SK-N-SH (cell line): Measurements from ENCODE around the gene SHMT2. TPM values are rescaled to one million over a fixed set of nuclear protein-coding genes. Genes with fewer than 3 reads are reported as not detected.
A peak's percentile ranks its signal among the peaks of the same experiment; 100 is the strongest.

Experiments used
- CTCF ChIA-PET: fragments of 300-600, 350-600 bp; formaldehyde crosslinking; extraction: SDS; loops from one replicate; lab custom pipeline; 2021; lab: Yijun Ruan, JAX
- POLR2A ChIA-PET: fragments of 350-600 bp; sonication (Branson Sonifier 250); formaldehyde crosslinking; extraction: SDS; loops from one replicate; lab custom pipeline; 2020; ENCODE audit warnings: antibody characterized with exemption, inconsistent platforms; lab: Yijun Ruan, JAX
- DNase-seq: peaks from one replicate; pipeline ENCODE4 v3.0.0; 2012
- H2AFZ ChIP-seq: fragments of 200-600 bp; sonication (generic); 2 replicates; pipeline ENCODE4 v1.8.1; 2016; ENCODE audit warnings: antibody characterized with exemption, mild to moderate bottlenecking, low read depth
- H3F3A ChIP-seq: fragments of 200-600 bp; sonication (generic); replicated peaks from 2 replicates; pipeline ENCODE3; 2016; ENCODE audit warnings: antibody characterized with exemption, mild to moderate bottlenecking; ENCODE audit not compliant: insufficient read depth
- H3K27ac ChIP-seq, 2 experiments: fragments of 200-500 bp in 1 of 2; fragments of 200-600 bp in 1 of 2; sonication (Bioruptor generic) in 1 of 2; sonication (generic), shearing (Covaris generic) in 1 of 2; 2 replicates each; pipeline versions ENCODE4 v1.5.1 to v1.6.1; 2014 to 2016; ENCODE audit warnings: low read depth in 2 of 2, inconsistent platforms in 1 of 2, low read length in 1 of 2, mild to moderate bottlenecking in 1 of 2, mixed read lengths in 1 of 2
- H3K27me3 ChIP-seq: fragments of 200-600 bp; sonication (generic), shearing (Covaris generic); 2 replicates; pipeline ENCODE4 v1.6.1; 2016; ENCODE audit warnings: mixed run types; ENCODE audit not compliant: insufficient read depth
- H3K36me3 ChIP-seq, 2 experiments: fragments of 200-500 bp in 1 of 2; fragments of 200-600 bp in 1 of 2; sonication (Bioruptor generic) in 1 of 2; sonication (generic) in 1 of 2; replicated peaks in 1 of 2; 2 replicates each; pipeline versions ENCODE3 to v1.5.1; 2014 to 2016; ENCODE audit warnings: low read length in 1 of 2, mild to moderate bottlenecking in 1 of 2; ENCODE audit not compliant: insufficient read depth in 2 of 2, control insufficient read depth in 1 of 2
- H3K4me1 ChIP-seq, 2 experiments: fragments of 200-500 bp in 1 of 2; fragments of 200-600 bp in 1 of 2; sonication (Bioruptor generic) in 1 of 2; sonication (generic), shearing (Covaris generic) in 1 of 2; 2 replicates each; pipeline versions ENCODE4 v1.5.1 to v1.6.1; 2014 to 2016; ENCODE audit warnings: low read depth in 1 of 2, low read length in 1 of 2, mixed run types in 1 of 2; ENCODE audit not compliant: insufficient read depth in 2 of 2, control insufficient read depth in 1 of 2
- H3K4me2 ChIP-seq: fragments of 200-600 bp; sonication (generic), shearing (Covaris generic); 2 replicates; pipeline ENCODE4 v1.6.1; 2017; ENCODE audit warnings: mixed run types
- H3K4me3 ChIP-seq, 2 experiments: fragments of 200-500 bp in 1 of 2; fragments of 200-600 bp in 1 of 2; sonication (Bioruptor generic) in 1 of 2; sonication (generic), shearing (Covaris generic) in 1 of 2; 2 replicates each; pipeline versions ENCODE4 v1.5.1 to v1.8.1; 2014 to 2016; ENCODE audit warnings: low read depth in 2 of 2, inconsistent platforms in 1 of 2, low read length in 1 of 2, mild to moderate bottlenecking in 1 of 2, mixed read lengths in 1 of 2, moderate library complexity in 1 of 2
- H3K79me2 ChIP-seq: fragments of 200-600 bp; sonication (generic); 2 replicates; pipeline ENCODE4 v1.8.1; 2017; ENCODE audit warnings: mild to moderate bottlenecking; ENCODE audit not compliant: insufficient read depth
- H3K9ac ChIP-seq: fragments of 200-600 bp; sonication (generic); 2 replicates; pipeline ENCODE4 v1.6.1; 2017; ENCODE audit warnings: mixed run types
- H3K9me2 ChIP-seq: fragments of 200-600 bp; sonication (generic); 2 replicates; pipeline ENCODE4 v1.6.1; 2017; ENCODE audit warnings: mixed run types
- H3K9me3 ChIP-seq: fragments of 200-600 bp; sonication (generic); 2 replicates; pipeline ENCODE4 v1.6.1; 2017; ENCODE audit warnings: mixed run types, mild to moderate bottlenecking, moderate library complexity
- H4K20me1 ChIP-seq: fragments of 200-600 bp; sonication (generic); 2 replicates; pipeline ENCODE4 v1.6.1; 2017; ENCODE audit warnings: mild to moderate bottlenecking, mixed run types; ENCODE audit not compliant: insufficient read depth
- ELF1 ChIP-seq: IDR thresholded peaks from 2 replicates; pipeline ENCODE4 v1.4.0; 2012
- EP300 ChIP-seq, 2 experiments: IDR thresholded peaks; 2 replicates each; pipeline versions ENCODE4 v1.4.0 to v1.6.1; 2012; ENCODE audit warnings: borderline replicate concordance in 1 of 2, low read depth in 1 of 2, low read length in 1 of 2
- EZH2phosphoT487 ChIP-seq: fragments of 200-600 bp; sonication (generic); IDR thresholded peaks from 2 replicates; pipeline ENCODE4 v1.6.1; 2017; ENCODE audit warnings: low read depth, mixed run types, mild to moderate bottlenecking, antibody characterized with exemption, moderate library complexity, borderline replicate concordance
- FOXM1 ChIP-seq: IDR thresholded peaks from 2 replicates; pipeline ENCODE4 v1.4.0; 2012; ENCODE audit warnings: low read depth, mild to moderate bottlenecking
- RAD21 ChIP-seq: IDR thresholded peaks from 2 replicates; pipeline ENCODE4 v1.6.1; 2012; ENCODE audit warnings: mild to moderate bottlenecking, low read length
- RFX5 ChIP-seq: IDR thresholded peaks from 2 replicates; pipeline ENCODE4 v1.6.1; 2012; ENCODE audit warnings: mild to moderate bottlenecking, improper control_type of control experiment, low read length
- SIN3A ChIP-seq: IDR thresholded peaks from 2 replicates; pipeline ENCODE4 v1.6.1; 2012; ENCODE audit warnings: low read depth, mild to moderate bottlenecking, low read length, moderate library complexity, borderline replicate concordance
- SMC3 ChIP-seq: IDR thresholded peaks from 2 replicates; pipeline ENCODE4 v1.6.1; 2012; ENCODE audit warnings: low read depth, low read length, improper control_type of control experiment
- TCF12 ChIP-seq: IDR thresholded peaks from 2 replicates; pipeline ENCODE4 v1.4.0; 2012
- YY1 ChIP-seq: IDR thresholded peaks from 2 replicates; pipeline ENCODE4 v1.4.0; 2012; ENCODE audit warnings: low read depth, mild to moderate bottlenecking
- WGBS: methylation state at CpG from one replicate; pipeline ENCODE4 v1.1.6; 2017; ENCODE audit warnings: low lambda C conversion rate; 5-methylcytosine and 5-hydroxymethylcytosine counted together
- polyA plus RNA-seq, 3 experiments: library from polyadenylated mRNA; depleted of rRNA; stranded (reverse); fragments of >200 nt; gene quantifications; 2 replicates each; pipeline ENCODE4 v1.2.3, GENCODE V29; 2012
- TF ChIP-seq, protein P1 (sequence below): fragments of 200-600 bp; sonication (generic); IDR thresholded peaks from 2 replicates; pipeline ENCODE4 v1.6.1; 2017; ENCODE audit warnings: antibody characterized with exemption, mild to moderate bottlenecking, moderate library complexity
- TF ChIP-seq, protein P2 (sequence below): IDR thresholded peaks from 2 replicates; pipeline ENCODE4 v1.4.0; 2012; ENCODE audit warnings: low read depth, borderline replicate concordance

Gene SHMT2
- polyA plus RNA-seq, 1 of the 3 experiments (the other 2 are of a cell fraction), result 204 TPM

- H3K4me1 ChIP-seq, result peaks cover 0 to 27% of the 10 kb centered on the region in 2 experiments; a peak in 1 of 4 replicates
- POLR2A ChIA-PET, result interaction anchor here (0.6 to 1.0 kb wide), 2 partner anchors 16 to 25 kb away, joined by 3 read pairs; partner anchors contain the start of gene SHMT2
- no peaks in the 10 kb centered on the region for H3K79me2 ChIP-seq
- H3K27me3 ChIP-seq, result peaks cover 20% of the 10 kb centered on the region
- no peak overlapping the region for H3K9ac ChIP-seq
- 0 out of 2 replicates have a peak, but pooled peaks cover 6% of the 10 kb centered on the region for H4K20me1 ChIP-seq
- no peak for DNase-seq
- CTCF ChIA-PET, result interaction anchor here (0.6 to 15.9 kb wide), 48 partner anchors 12 to 551 kb away, joined by 3 to 937 read pairs (median 5); partner anchors contain the start of genes GLI1, INHBE, LRP1 and SHMT2
- H3K9me3 ChIP-seq, result no peaks in the 10 kb centered on the region
- no peak overlapping the region for H3K4me3 ChIP-seq
- peaks cover 0 to 17% of the 10 kb centered on the region in 2 experiments for H3K36me3 ChIP-seq
- TF ChIP-seq EZH2phosphoT487 (no peak), TCF12 (no peak), ELF1 (0 out of 2 replicates have a peak, but pooled peaks have one; percentile 11)
- H2AFZ ChIP-seq, result no peak overlapping the region
- peaks cover 13% of the 10 kb centered on the region for H3F3A ChIP-seq
- H3K9me2 ChIP-seq, result no peaks in the 10 kb centered on the region
- no peak overlapping the region for H3K27ac ChIP-seq
- WGBS, result 78% methylated on average over 4 of the region's 4 CpGs
- no peak overlapping the region for H3K4me2 ChIP-seq
Measured at GRCh38 chr12:57213763-57214397, 15.6 kb upstream of the SHMT2 start.

DNA sequence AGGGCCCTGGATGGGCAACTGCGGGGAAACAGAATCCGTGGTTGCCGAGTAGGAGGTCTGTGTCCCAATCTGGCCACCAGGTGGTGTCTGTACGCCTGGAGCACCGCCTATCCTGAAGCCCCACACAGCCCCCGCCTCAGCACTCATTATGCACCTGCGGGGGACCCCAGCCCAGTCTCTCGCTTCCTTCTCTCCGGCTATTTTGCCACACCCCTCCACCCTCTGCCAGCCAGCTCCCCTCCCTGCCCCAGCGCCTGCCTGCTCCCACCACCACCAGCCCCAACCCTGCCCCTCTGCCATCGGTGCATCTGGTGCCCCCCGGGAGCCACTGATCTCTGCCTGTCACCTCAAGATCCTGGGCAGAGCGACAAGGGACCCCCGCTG is 15.1 kb upstream of the SHMT2 start:
- Histone ChIP-seq H3K36me3 (peaks cover 0 to 17% of the 10 kb centered on the region in 2 experiments), H3K4me2 (no peak overlapping the region), H2AFZ (no peak overlapping the region), H3K27me3 (peaks cover 23% of the 10 kb centered on the region), H3K79me2 (no peaks in the 10 kb centered on the region), H3K9me2 (no peaks in the 10 kb centered on the region), H3K4me3 (no peak overlapping the region), H3K9me3 (no peaks in the 10 kb centered on the region), H4K20me1 (0 out of 2 replicates have a peak, but pooled peaks cover 6% of the 10 kb centered on the region), H3K4me1 (peaks cover 0 to 27% of the 10 kb centered on the region in 2 experiments; a peak in 1 of 4 replicates), H3K27ac (no peak overlapping the region), H3K9ac (no peak overlapping the region), H3F3A (peaks cover 13% of the 10 kb centered on the region)
- 6% methylated on average over 14 of the region's 14 CpGs for WGBS
- CTCF ChIA-PET, result interaction anchor here (0.6 to 15.9 kb wide), 44 partner anchors 13 to 283 kb away, joined by 3 to 937 read pairs (median 5); partner anchors contain the start of genes GLI1, INHBE, LRP1 and SHMT2
- TF ChIP-seq, protein P1, sequence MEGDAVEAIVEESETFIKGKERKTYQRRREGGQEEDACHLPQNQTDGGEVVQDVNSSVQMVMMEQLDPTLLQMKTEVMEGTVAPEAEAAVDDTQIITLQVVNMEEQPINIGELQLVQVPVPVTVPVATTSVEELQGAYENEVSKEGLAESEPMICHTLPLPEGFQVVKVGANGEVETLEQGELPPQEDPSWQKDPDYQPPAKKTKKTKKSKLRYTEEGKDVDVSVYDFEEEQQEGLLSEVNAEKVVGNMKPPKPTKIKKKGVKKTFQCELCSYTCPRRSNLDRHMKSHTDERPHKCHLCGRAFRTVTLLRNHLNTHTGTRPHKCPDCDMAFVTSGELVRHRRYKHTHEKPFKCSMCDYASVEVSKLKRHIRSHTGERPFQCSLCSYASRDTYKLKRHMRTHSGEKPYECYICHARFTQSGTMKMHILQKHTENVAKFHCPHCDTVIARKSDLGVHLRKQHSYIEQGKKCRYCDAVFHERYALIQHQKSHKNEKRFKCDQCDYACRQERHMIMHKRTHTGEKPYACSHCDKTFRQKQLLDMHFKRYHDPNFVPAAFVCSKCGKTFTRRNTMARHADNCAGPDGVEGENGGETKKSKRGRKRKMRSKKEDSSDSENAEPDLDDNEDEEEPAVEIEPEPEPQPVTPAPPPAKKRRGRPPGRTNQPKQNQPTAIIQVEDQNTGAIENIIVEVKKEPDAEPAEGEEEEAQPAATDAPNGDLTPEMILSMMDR, result peak; percentile 74
- TF ChIP-seq SMC3 (peak; percentile 76), SIN3A (no peak; the same call in 1 of the 2 replicates), RAD21 (peak; percentile 60)
- DNase-seq, result peak; percentile 88
- POLR2A ChIA-PET, result interaction anchor here (1.0 kb wide), 1 partner anchor 25 kb away, joined by 3 read pairs; no protein-coding TSS in a partner anchor

- Histone ChIP-seq H2AFZ (no peak overlapping the region), H3K9me2 (no peaks in the 10 kb centered on the region), H3K79me2 (no peaks in the 10 kb centered on the region), H3F3A (peaks cover 13% of the 10 kb centered on the region), H3K27ac (no peak overlapping the region), H4K20me1 (0 out of 2 replicates have a peak, but pooled peaks cover 6% of the 10 kb centered on the region), H3K27me3 (peaks cover 30% of the 10 kb centered on the region), H3K9me3 (no peaks in the 10 kb centered on the region), H3K9ac (no peak overlapping the region), H3K4me2 (no peak overlapping the region), H3K4me3 (no peak overlapping the region), H3K36me3 (peaks cover 0 to 17% of the 10 kb centered on the region in 2 experiments), H3K4me1 (peaks cover 0 to 29% of the 10 kb centered on the region in 2 experiments; a peak in 1 of 4 replicates)
- WGBS, result 54% methylated on average over 11 of the region's 11 CpGs
- CTCF ChIA-PET, result interaction anchor here (0.7 to 15.9 kb wide), 20 partner anchors 20 to 259 kb away, joined by 3 to 937 read pairs (median 11); partner anchors contain the start of genes GLI1, INHBE, LRP1 and SHMT2
- DNase-seq, result no peak
- POLR2A ChIA-PET, result interaction anchor here (1.2 kb wide), 1 partner anchor 24 kb away, joined by 3 read pairs; no protein-coding TSS in a partner anchor
- TF ChIP-seq EZH2phosphoT487, result no peak
- TF ChIP-seq, protein P1, result no peak
- TF ChIP-seq, protein P2, sequence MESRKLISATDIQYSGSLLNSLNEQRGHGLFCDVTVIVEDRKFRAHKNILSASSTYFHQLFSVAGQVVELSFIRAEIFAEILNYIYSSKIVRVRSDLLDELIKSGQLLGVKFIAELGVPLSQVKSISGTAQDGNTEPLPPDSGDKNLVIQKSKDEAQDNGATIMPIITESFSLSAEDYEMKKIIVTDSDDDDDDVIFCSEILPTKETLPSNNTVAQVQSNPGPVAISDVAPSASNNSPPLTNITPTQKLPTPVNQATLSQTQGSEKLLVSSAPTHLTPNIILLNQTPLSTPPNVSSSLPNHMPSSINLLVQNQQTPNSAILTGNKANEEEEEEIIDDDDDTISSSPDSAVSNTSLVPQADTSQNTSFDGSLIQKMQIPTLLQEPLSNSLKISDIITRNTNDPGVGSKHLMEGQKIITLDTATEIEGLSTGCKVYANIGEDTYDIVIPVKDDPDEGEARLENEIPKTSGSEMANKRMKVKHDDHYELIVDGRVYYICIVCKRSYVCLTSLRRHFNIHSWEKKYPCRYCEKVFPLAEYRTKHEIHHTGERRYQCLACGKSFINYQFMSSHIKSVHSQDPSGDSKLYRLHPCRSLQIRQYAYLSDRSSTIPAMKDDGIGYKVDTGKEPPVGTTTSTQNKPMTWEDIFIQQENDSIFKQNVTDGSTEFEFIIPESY, result no peak
- no peak for TF ChIP-seq TCF12
- TF ChIP-seq EP300 (IDR thresholded peaks at IDR 0.05; ENCODE audit: borderline replicate concordance in 1 of 2, low read depth in 1 of 2, low read length in 1 of 2), result no peak
- TF ChIP-seq RFX5, result no peak
- no peak for TF ChIP-seq FOXM1
- TF ChIP-seq YY1, result no peak
Measured at GRCh38 chr12:57215065-57215464, 14.4 kb upstream of the SHMT2 start.
